Uterus (tissue), 2 donors: Measurements from ENCODE around the gene PDCD2L.

Experiments used
- POLR2A ChIP-seq, 2 donors: fragments of 450-650 bp; IDR thresholded peaks; one replicate each; pipeline ENCODE4 v1.6.1; 2016; ENCODE audit warnings: antibody characterized with exemption in 2 of 2, mild to moderate bottlenecking in 1 of 2, moderate library complexity in 1 of 2
- TF ChIP-seq, protein P1 (sequence below), 4 experiments: fragments of 200-600 bp in 2 of 4; fragments of 450-650 bp in 2 of 4; sonication (generic) in 2 of 4; IDR thresholded peaks; one replicate each; pipeline ENCODE4 v1.5.1; 2016 to 2019; ENCODE audit warnings: antibody characterized with exemption in 4 of 4, mild to moderate bottlenecking in 2 of 4, moderate library complexity in 1 of 4

- TF ChIP-seq, protein P1, sequence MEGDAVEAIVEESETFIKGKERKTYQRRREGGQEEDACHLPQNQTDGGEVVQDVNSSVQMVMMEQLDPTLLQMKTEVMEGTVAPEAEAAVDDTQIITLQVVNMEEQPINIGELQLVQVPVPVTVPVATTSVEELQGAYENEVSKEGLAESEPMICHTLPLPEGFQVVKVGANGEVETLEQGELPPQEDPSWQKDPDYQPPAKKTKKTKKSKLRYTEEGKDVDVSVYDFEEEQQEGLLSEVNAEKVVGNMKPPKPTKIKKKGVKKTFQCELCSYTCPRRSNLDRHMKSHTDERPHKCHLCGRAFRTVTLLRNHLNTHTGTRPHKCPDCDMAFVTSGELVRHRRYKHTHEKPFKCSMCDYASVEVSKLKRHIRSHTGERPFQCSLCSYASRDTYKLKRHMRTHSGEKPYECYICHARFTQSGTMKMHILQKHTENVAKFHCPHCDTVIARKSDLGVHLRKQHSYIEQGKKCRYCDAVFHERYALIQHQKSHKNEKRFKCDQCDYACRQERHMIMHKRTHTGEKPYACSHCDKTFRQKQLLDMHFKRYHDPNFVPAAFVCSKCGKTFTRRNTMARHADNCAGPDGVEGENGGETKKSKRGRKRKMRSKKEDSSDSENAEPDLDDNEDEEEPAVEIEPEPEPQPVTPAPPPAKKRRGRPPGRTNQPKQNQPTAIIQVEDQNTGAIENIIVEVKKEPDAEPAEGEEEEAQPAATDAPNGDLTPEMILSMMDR (IDR thresholded peaks at IDR 0.05) = peak in 1 of 4 experiments; percentile 12
- TF ChIP-seq POLR2A (IDR thresholded peaks at IDR 0.05) = no peak
Measured at GRCh38 chr19:34428549-34429285, 24.5 kb downstream of the PDCD2L start.
